Neural crest cell (in vitro differentiated cells): ENCODE results near the gene CYP1A1. TPM values are rescaled to one million over a fixed set of nuclear protein-coding genes. Genes with fewer than 3 reads are reported as not detected.

ENCODE experiments used
- DNase-seq: peaks from one replicate; pipeline ENCODE4 v3.0.0; 2021; ENCODE audit warnings: low read depth, mixed read lengths, low spot score
- H3K27ac Mint-ChIP-seq: one replicate; pipeline ENCODE4 v1.8.0; 2021; ENCODE audit warnings: mild to moderate bottlenecking, mixed read lengths; ENCODE audit not compliant: unreplicated experiment
- H3K27me3 Mint-ChIP-seq: 2 replicates; pipeline ENCODE4 v1.8.0; 2021; ENCODE audit warnings: low read depth, mild to moderate bottlenecking, mixed read lengths
- H3K36me3 Mint-ChIP-seq: 2 replicates; pipeline ENCODE4 v1.8.0; 2021; ENCODE audit warnings: low read depth, mild to moderate bottlenecking, mixed read lengths
- H3K4me1 Mint-ChIP-seq: 2 replicates; pipeline ENCODE4 v1.8.0; 2021; ENCODE audit warnings: mixed read lengths
- H3K4me3 Mint-ChIP-seq: one replicate; pipeline ENCODE4 v1.8.0; 2021; ENCODE audit warnings: mild to moderate bottlenecking, mixed read lengths
- H3K9me3 Mint-ChIP-seq: 2 replicates; pipeline ENCODE4 v1.8.0; 2021; ENCODE audit warnings: mixed read lengths
- CTCF ChIP-seq: fragments of 200-600 bp; sonication (generic); conservative IDR thresholded peaks from 2 replicates; pipeline ENCODE4 v1.5.0; 2021; ENCODE audit warnings: antibody characterized with exemption, mild to moderate bottlenecking
- long read RNA-seq: library from polyadenylated mRNA; unstranded; transcript quantifications from one replicate; pipeline ENCODE4 v2.0.0, GENCODE V29; 2020
- total RNA-seq: library from RNA; stranded (reverse); gene quantifications from 2 replicates; pipeline ENCODE4 v1.2.1, GENCODE V29; 2021

Gene CYP1A1
- total RNA-seq: 1.7 and 2.3 TPM in 2 replicates
- long read RNA-seq, partial matches to known transcripts: 1 of 6 reads
- long read RNA-seq, other reads (novel, unspliced or antisense): 2 of 6 reads

- H3K4me3 Mint-ChIP-seq: peak within 1 kb of the TSS; percentile 82
- no peak for TF ChIP-seq CTCF
- H3K27me3 Mint-ChIP-seq: peaks cover 9% of the 10 kb centered on the region
- H3K9me3 Mint-ChIP-seq: no peaks in the 10 kb centered on the region
- H3K27ac Mint-ChIP-seq: no peak within 1 kb of the TSS
- H3K4me1 Mint-ChIP-seq: peaks cover 30% of the 10 kb centered on the region
- peak; percentile 32 for DNase-seq
- peaks cover 2% of the 10 kb centered on the region for H3K36me3 Mint-ChIP-seq
Observed at GRCh38 chr15:74725225-74725774, at the start of gene CYP1A1. CYP1A1 (minus strand) TSS chr15:74725528; CDS start chr15:74723097, 2,431 bp downstream.

- DNase-seq: no peak
- Mint-ChIP-seq H3K9me3 (no peaks in the 10 kb centered on the region), H3K27ac (no peak overlapping the region), H3K27me3 (peaks cover 4% of the 10 kb centered on the region), H3K4me3 (no peak overlapping the region), H3K36me3 (no peaks in the 10 kb centered on the region), H3K4me1 (peaks cover 57% of the 10 kb centered on the region)
- TF ChIP-seq CTCF: no peak
Observed at GRCh38 chr15:74773731-74774252, 48.5 kb upstream of the CYP1A1 start.

GRCh38 chr15:74773329-74773728 lies 48.0 kb upstream of the CYP1A1 start:
- TF ChIP-seq CTCF: no peak
- no peak overlapping the region for H3K27ac Mint-ChIP-seq
- H3K27me3 Mint-ChIP-seq: peaks cover 4% of the 10 kb centered on the region

GRCh38 chr15:74770211-74770903 lies 45.0 kb upstream of the CYP1A1 start:
- no peak for TF ChIP-seq CTCF
- DNase-seq: no peak
- H3K36me3 Mint-ChIP-seq: no peaks in the 10 kb centered on the region
- H3K27me3 Mint-ChIP-seq: peaks cover 4% of the 10 kb centered on the region
- peaks cover 36% of the 10 kb centered on the region for H3K4me1 Mint-ChIP-seq
- H3K4me3 Mint-ChIP-seq: no peak overlapping the region
- H3K9me3 Mint-ChIP-seq: no peaks in the 10 kb centered on the region
- no peak overlapping the region for H3K27ac Mint-ChIP-seq

More at GRCh38 chr15:74773329-74773728, 48.0 kb upstream of the CYP1A1 start:
- no peak for DNase-seq
- H3K4me3 Mint-ChIP-seq: no peak overlapping the region
- peaks cover 56% of the 10 kb centered on the region for H3K4me1 Mint-ChIP-seq
- H3K36me3 Mint-ChIP-seq: no peaks in the 10 kb centered on the region
- no peaks in the 10 kb centered on the region for H3K9me3 Mint-ChIP-seq

GRCh38 chr15:74769463-74770025 lies 44.2 kb upstream of the CYP1A1 start:
- no peaks in the 10 kb centered on the region for H3K36me3 Mint-ChIP-seq
- TF ChIP-seq CTCF: no peak
- no peak for DNase-seq
- H3K4me3 Mint-ChIP-seq: no peak overlapping the region
- peaks cover 36% of the 10 kb centered on the region for H3K4me1 Mint-ChIP-seq
- no peaks in the 10 kb centered on the region for H3K9me3 Mint-ChIP-seq
- no peak overlapping the region for H3K27ac Mint-ChIP-seq
- H3K27me3 Mint-ChIP-seq: peaks cover 4% of the 10 kb centered on the region
